Endothelial cell of umbilical vein (primary cell): Measurements from ENCODE around the gene RTEL1. TPM values are rescaled to one million over a fixed set of nuclear protein-coding genes. Genes with fewer than 3 reads are reported as not detected.

ENCODE experiments used
- BruUV-seq: library from RNA; stranded (reverse); fragments of 400-500 nt; replicated peaks from 2 replicates; lab custom pipeline; 2021; lab: Mats Ljungman, UMichigan
- CTCF ChIA-PET: fragments of 300-600, 350-600 bp; sonication (Branson Sonifier 250); formaldehyde crosslinking; loops from one replicate; lab custom pipeline; 2021; ENCODE audit warnings: antibody characterized with exemption, inconsistent platforms; lab: Charles Lee
- POLR2A ChIA-PET: fragments of 300-600, 350-600 bp; sonication (Branson Sonifier 250); formaldehyde crosslinking; loops from one replicate; lab custom pipeline; 2021; ENCODE audit warnings: antibody characterized with exemption, inconsistent platforms; lab: Charles Lee
- DNase-seq: peaks from one replicate; pipeline ENCODE4 v3.0.0-alpha.2; 2011; ENCODE audit warnings: low read depth, low spot score
- FAIRE-seq: peaks from 2 replicates; lab custom pipeline; 2011; peaks lifted over from hg19 to GRCh38; lab: Jason Lieb, UNC
- H2AFZ ChIP-seq: 2 replicates; pipeline ENCODE4 v1.6.0; 2012; ENCODE audit warnings: low read depth, low read length, control low read depth, inconsistent platforms
- H3K27ac ChIP-seq: 2 replicates; pipeline ENCODE4 v1.5.1; 2011; ENCODE audit warnings: low read depth, mild to moderate bottlenecking, control low read depth, low read length, moderate library complexity; ENCODE audit not compliant: insufficient read depth
- H3K27me3 ChIP-seq, 2 experiments: 2 replicates each; pipeline versions ENCODE4 v1.6.0 to v1.6.1; 2011; ENCODE audit warnings: low read length in 2 of 2, mixed read lengths in 1 of 2; ENCODE audit not compliant: control insufficient read depth in 2 of 2, insufficient read depth in 2 of 2
- H3K36me3 ChIP-seq, 2 experiments: 2 replicates in 1 of 2; 3 replicates in 1 of 2; pipeline ENCODE4 v1.5.1; 2011; ENCODE audit warnings: low read length in 2 of 2, mild to moderate bottlenecking in 1 of 2, moderate library complexity in 1 of 2; ENCODE audit not compliant: control insufficient read depth in 2 of 2, insufficient read depth in 2 of 2; ENCODE audit errors: extremely low read depth in 1 of 2
- H3K4me1 ChIP-seq: 3 replicates; pipeline ENCODE4 v1.5.1; 2011; ENCODE audit warnings: mild to moderate bottlenecking, low read length; ENCODE audit not compliant: control insufficient read depth, insufficient read depth; ENCODE audit errors: extremely low read depth
- H3K4me2 ChIP-seq: 2 replicates; pipeline ENCODE4 v1.6.1; 2011; ENCODE audit warnings: low read length, control low read depth, mixed read lengths; ENCODE audit not compliant: insufficient read depth
- H3K4me3 ChIP-seq, 3 experiments: fragments of 200-600 bp in 1 of 3; sonication (generic), shearing (Covaris generic) in 1 of 3; replicated peaks in 1 of 3; 2 replicates each; pipeline ENCODE4 v1.5.1; 2011 to 2016; ENCODE audit warnings: control low read depth in 3 of 3, low read length in 3 of 3, mild to moderate bottlenecking in 2 of 3, inconsistent platforms in 1 of 3, low read depth in 1 of 3, moderate library complexity in 1 of 3; ENCODE audit not compliant: insufficient read depth in 1 of 3
- H3K79me2 ChIP-seq: 2 replicates; pipeline ENCODE4 v1.6.0; 2012; ENCODE audit warnings: low read length, inconsistent platforms; ENCODE audit not compliant: control insufficient read depth, insufficient read depth
- H3K9ac ChIP-seq: replicated peaks from 2 replicates; pipeline ENCODE3; 2011; ENCODE audit warnings: low read length, control low read depth; ENCODE audit not compliant: insufficient read depth; ENCODE audit errors: extremely low read depth
- H3K9me1 ChIP-seq: replicated peaks from 3 replicates; pipeline ENCODE4 v1.6.0; 2011; ENCODE audit warnings: mild to moderate bottlenecking, low read length; ENCODE audit not compliant: control insufficient read depth, insufficient read depth; ENCODE audit errors: extremely low read depth
- H3K9me3 ChIP-seq: replicated peaks from 2 replicates; pipeline ENCODE4 v1.5.1; 2012; ENCODE audit warnings: low read length, inconsistent platforms; ENCODE audit not compliant: control insufficient read depth, insufficient read depth
- H4K20me1 ChIP-seq: replicated peaks from 2 replicates; pipeline ENCODE3; 2011; ENCODE audit warnings: mild to moderate bottlenecking, low read length; ENCODE audit not compliant: control insufficient read depth, insufficient read depth; ENCODE audit errors: extremely low read depth
- CTCF ChIP-seq, 2 donors: IDR thresholded peaks; 1 replicate in 1 of 2; 2 replicates in 1 of 2; pipeline ENCODE4 v1.5.1; 2011; ENCODE audit warnings: low read length in 2 of 2, mild to moderate bottlenecking in 2 of 2, moderate library complexity in 2 of 2, control low read depth in 1 of 2, inconsistent platforms in 1 of 2, low read depth in 1 of 2; ENCODE audit not compliant: insufficient read depth in 1 of 2; ENCODE audit errors: extremely low read depth in 1 of 2
- EZH2 ChIP-seq: IDR thresholded peaks from 2 replicates; pipeline ENCODE4 v1.6.1; 2012; ENCODE audit warnings: borderline replicate concordance, low read depth, mild to moderate bottlenecking, moderate library complexity, low read length, inconsistent platforms; ENCODE audit not compliant: severe bottlenecking
- FOS ChIP-seq: IDR thresholded peaks from 2 replicates; pipeline ENCODE4 v1.6.1; 2011; ENCODE audit warnings: mild to moderate bottlenecking, low read length, moderate library complexity, borderline replicate concordance; ENCODE audit not compliant: insufficient read depth
- GATA2 ChIP-seq: IDR thresholded peaks from 2 replicates; pipeline ENCODE4 v1.7.0; 2011; ENCODE audit warnings: low read depth, mild to moderate bottlenecking, moderate library complexity, mixed read lengths, low read length; ENCODE audit not compliant: insufficient read length, insufficient read depth
- JUN ChIP-seq: IDR thresholded peaks from 2 replicates; pipeline ENCODE4 v1.6.1; 2011; ENCODE audit warnings: borderline replicate concordance, low read depth; ENCODE audit not compliant: insufficient read length, insufficient read depth
- MAX ChIP-seq: IDR thresholded peaks from 2 replicates; pipeline ENCODE4 v1.6.1; 2011; ENCODE audit not compliant: insufficient read depth, insufficient read length
- MYC ChIP-seq: IDR thresholded peaks from one replicate; pipeline ENCODE4 v1.6.1; 2011; ENCODE audit warnings: mild to moderate bottlenecking, low read depth, low read length
- POLR2A ChIP-seq: IDR thresholded peaks from 2 replicates; pipeline ENCODE4 v1.6.1; 2012; ENCODE audit warnings: low read depth, mild to moderate bottlenecking, control low read depth, low read length
- POLR2AphosphoS5 ChIP-seq: IDR thresholded peaks from 2 replicates; pipeline ENCODE4 v1.6.1; 2012; ENCODE audit warnings: low read depth, mild to moderate bottlenecking, control low read depth, low read length, moderate library complexity; ENCODE audit not compliant: insufficient read depth
- dilution Hi-C: fragments of 300-500 bp; cut with MboI; formaldehyde crosslinking; loops from one replicate; pipeline ENCODE4 v1.15.0; 2019; ENCODE audit warnings: low sequenced_read_pairs; ENCODE audit not compliant: extremely low pct_ligation_motif_present
- intact Hi-C: fragments of 100-400 bp; cut with micrococcal nuclease; formaldehyde crosslinking; loops from one replicate; pipeline ENCODE4 v1.10.0; 2022
- polyA plus RNA-seq, 4 experiments: library from polyadenylated mRNA; depleted of rRNA in 3 of 4; stranded (reverse) in 3 of 4; unstranded in 1 of 4; fragments of >200 nt; gene quantifications; 2 replicates each; pipeline versions ENCODE4 v1.2.1 to v1.2.3, GENCODE V29; 2011 to 2012; ENCODE audit warnings: missing spikeins in 1 of 4
- total RNA-seq: library from RNA; stranded (reverse); gene quantifications from 2 replicates; pipeline ENCODE4 v1.2.3, GENCODE V29; 2021

The RTEL1 gene
- total and polyA plus RNA-seq, 2 donors (not counting 3 experiments of a cell fraction or from before 2014, with no cell fraction given) = 17.0 to 44.9 TPM

- dilution Hi-C loops (no loop called here), intact Hi-C loops (loop anchor here (5.0 kb wide), 1 partner anchor 38 kb away; the partner anchor contains the start of gene TNFRSF6B)
- Histone ChIP-seq H3K27ac (no peak overlapping the region), H3K9ac (no peak overlapping the region), H3K4me2 (no peak overlapping the region), H3K9me3 (no peaks in the 10 kb centered on the region), H3K4me1 (no peaks in the 10 kb centered on the region), H3K27me3 (no peaks in the 10 kb centered on the region), H3K9me1 (no peaks in the 10 kb centered on the region), H3K36me3 (peaks cover 0 to 24% of the 10 kb centered on the region in 2 experiments), H4K20me1 (no peaks in the 10 kb centered on the region), H3K4me3 (no peak overlapping the region), H2AFZ (no peak overlapping the region), H3K79me2 (peaks cover 12% of the 10 kb centered on the region)
- ChIA-PET CTCF (interaction anchor here (0.6 to 2.1 kb wide), 2 partner anchors 21 to 27 kb away, joined by 3 to 7 read pairs; partner anchors contain the start of genes ARFRP1 and ZGPAT), POLR2A (no interaction called here)
- TF ChIP-seq EZH2 (no peak), GATA2 (no peak), POLR2AphosphoS5 (no peak), MYC (no peak), MAX (no peak), CTCF (IDR thresholded peaks at IDR 0.05; ENCODE audit: extremely low read depth in 1 of 2, insufficient read depth in 1 of 2, low read depth in 1 of 2, low read length in 2 of 2) (no peak), JUN (no peak), FOS (no peak), POLR2A (no peak)
- DNase-seq (no peak), FAIRE-seq (no peak)
- BruUV-seq = TSS peak; percentile 42
Measured at GRCh38 chr20:63734946-63735858, 77.1 kb downstream of the RTEL1 start.
